Skeletal muscle satellite cell (primary cell): ENCODE results near the gene IQGAP2.
"Not testable (repeated sequence)": the region's sequence is repeated elsewhere in the genome, so short reads cannot be mapped to it uniquely, and the experiment has no call there.

Source experiments
- H3K27me3 ChIP-seq: 2 replicates; pipeline ENCODE4 v1.7.0; 2013; ENCODE audit warnings: low read length; ENCODE audit not compliant: control insufficient read depth, insufficient read depth
- H3K36me3 ChIP-seq: 2 replicates; pipeline ENCODE4 v1.7.0; 2013; ENCODE audit warnings: mild to moderate bottlenecking, control low read depth, low read length; ENCODE audit not compliant: insufficient read depth
- H3K4me1 ChIP-seq: 2 replicates; pipeline ENCODE4 v1.7.0; 2013; ENCODE audit warnings: low read length; ENCODE audit not compliant: control insufficient read depth, insufficient read depth
- H3K4me2 ChIP-seq: 2 replicates; pipeline ENCODE4 v1.7.0; 2013; ENCODE audit warnings: mild to moderate bottlenecking, low read length
- H3K4me3 ChIP-seq: 2 replicates; pipeline ENCODE4 v1.7.0; 2013; ENCODE audit warnings: low read length
- H3K9ac ChIP-seq: 2 replicates; pipeline ENCODE4 v1.7.0; 2013; ENCODE audit warnings: mild to moderate bottlenecking, low read depth, low read length, moderate library complexity
- H3K9me3 ChIP-seq: replicated peaks from 2 replicates; pipeline ENCODE4 v1.7.0; 2013; ENCODE audit warnings: mild to moderate bottlenecking, control low read depth, low read length

IQGAP2 gene

DNA sequence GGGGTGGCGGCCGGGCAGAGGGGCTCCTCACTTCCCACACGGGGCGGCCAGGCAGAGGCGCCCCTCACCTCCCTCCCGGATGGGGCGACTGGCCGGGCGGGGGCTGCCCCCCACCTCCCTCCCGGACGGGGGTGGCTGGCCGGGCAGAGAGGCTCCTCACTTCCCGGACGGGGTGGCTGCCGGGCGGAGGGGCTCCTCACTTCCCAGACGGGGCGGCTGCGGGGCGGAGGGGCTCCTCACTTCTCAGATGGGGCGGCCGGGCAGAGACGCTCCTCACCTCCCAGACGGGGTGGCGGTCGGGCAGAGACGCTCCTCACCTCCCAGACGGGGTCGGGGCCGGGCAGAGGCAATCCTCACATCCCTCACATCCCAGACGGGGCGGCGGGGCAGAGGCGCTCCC, 147.8 kb downstream of the IQGAP2 start:
- not testable (repeated sequence) for H3K36me3 ChIP-seq, H3K4me1 ChIP-seq, H3K9ac ChIP-seq, H3K4me3 ChIP-seq, H3K4me2 ChIP-seq, H3K9me3 ChIP-seq
- H3K27me3 ChIP-seq, result peaks cover 29% of the 10 kb centered on the region

GRCh38 chr5:76552546-76552945, 149.5 kb downstream of the IQGAP2 start:
- no peaks in the 10 kb centered on the region for H3K9me3 ChIP-seq
- H3K4me2 ChIP-seq, result no peak overlapping the region
- no peaks in the 10 kb centered on the region for H3K4me1 ChIP-seq

DNA sequence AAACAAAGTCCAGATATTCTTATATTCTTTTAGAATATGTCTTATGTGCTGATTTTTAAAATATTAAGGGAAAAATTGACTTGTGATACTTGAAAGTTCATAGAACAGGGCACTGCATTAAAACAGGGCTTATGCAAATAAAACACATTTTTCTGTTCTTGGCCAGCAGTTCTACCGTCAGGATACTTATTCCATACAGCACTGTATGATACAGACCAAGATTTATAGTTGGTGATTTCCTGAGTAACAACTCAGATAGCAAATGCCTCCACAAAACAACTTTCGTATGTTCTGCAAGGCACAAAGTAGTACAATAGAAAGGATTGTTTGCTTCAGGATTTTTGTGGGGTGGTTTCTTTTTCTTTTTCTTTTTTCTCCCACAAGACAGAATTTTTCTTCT, 150.2 kb downstream of the IQGAP2 start:
- H3K9ac ChIP-seq, result no peak overlapping the region
- no peak overlapping the region for H3K4me2 ChIP-seq
- H3K36me3 ChIP-seq, result no peaks in the 10 kb centered on the region
- H3K9me3 ChIP-seq, result no peaks in the 10 kb centered on the region
- H3K4me1 ChIP-seq, result no peaks in the 10 kb centered on the region
- no peak overlapping the region for H3K4me3 ChIP-seq
- peaks cover 28% of the 10 kb centered on the region for H3K27me3 ChIP-seq

More at GRCh38 chr5:76552546-76552945, 149.5 kb downstream of the IQGAP2 start:
- H3K9ac ChIP-seq, result no peak overlapping the region
- peaks cover 31% of the 10 kb centered on the region for H3K27me3 ChIP-seq
- H3K36me3 ChIP-seq, result no peaks in the 10 kb centered on the region
- H3K4me3 ChIP-seq, result no peak overlapping the region

GRCh38 chr5:76555114-76555513, 152.0 kb downstream of the IQGAP2 start:
- Histone ChIP-seq H3K9me3 (no peaks in the 10 kb centered on the region), H3K27me3 (peaks cover 19% of the 10 kb centered on the region), H3K9ac (no peak overlapping the region), H3K4me2 (no peak overlapping the region), H3K36me3 (no peaks in the 10 kb centered on the region), H3K4me1 (no peaks in the 10 kb centered on the region), H3K4me3 (no peak overlapping the region)

GRCh38 chr5:76555717-76556116, 152.6 kb downstream of the IQGAP2 start:
- Histone ChIP-seq H3K4me3 (no peak overlapping the region), H3K4me2 (no peak overlapping the region), H3K9me3 (no peaks in the 10 kb centered on the region), H3K4me1 (no peaks in the 10 kb centered on the region), H3K36me3 (no peaks in the 10 kb centered on the region), H3K9ac (no peak overlapping the region), H3K27me3 (peaks cover 19% of the 10 kb centered on the region)

DNA sequence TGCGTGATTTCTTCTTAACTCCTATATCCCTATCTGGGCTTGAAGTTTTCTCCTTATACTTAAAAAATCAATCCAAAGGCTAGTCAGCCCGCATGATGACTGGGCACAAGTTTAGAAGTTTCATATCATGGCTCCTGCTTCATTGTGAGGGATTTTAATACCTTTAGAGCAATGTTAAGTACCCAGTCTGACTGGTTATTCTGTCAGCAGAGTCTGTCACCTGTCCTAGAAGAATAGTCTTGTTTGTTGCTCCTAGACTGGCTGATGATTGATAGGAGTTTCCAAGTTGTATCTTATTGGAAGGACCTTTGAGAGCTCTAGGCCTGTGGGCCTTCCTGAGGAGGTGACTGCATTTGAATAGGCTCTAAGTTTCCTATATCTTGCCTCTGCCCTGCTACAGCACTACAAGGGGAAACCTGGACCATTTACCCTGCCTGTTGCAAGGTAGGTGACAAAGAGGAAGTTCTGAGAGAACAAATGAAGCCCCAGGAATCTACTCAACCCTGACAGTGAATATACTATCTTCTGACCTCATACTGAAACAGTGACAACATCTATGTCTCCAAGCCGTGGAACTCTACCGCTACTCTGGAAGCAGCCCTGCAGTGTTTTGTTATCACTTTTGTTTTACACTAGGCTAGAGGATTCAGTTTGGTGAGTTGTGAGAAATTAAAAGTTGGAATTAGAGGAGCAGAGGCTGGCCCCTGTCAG, 153.6 kb downstream of the IQGAP2 start:
- peaks cover 22% of the 10 kb centered on the region for H3K27me3 ChIP-seq
- H3K36me3 ChIP-seq, result no peaks in the 10 kb centered on the region
- no peaks in the 10 kb centered on the region for H3K4me1 ChIP-seq
- no peak overlapping the region for H3K4me3 ChIP-seq
- no peak overlapping the region for H3K4me2 ChIP-seq
- H3K9ac ChIP-seq, result no peak overlapping the region
- H3K9me3 ChIP-seq, result no peaks in the 10 kb centered on the region

- no peak overlapping the region for H3K4me2 ChIP-seq
- H3K9ac ChIP-seq, result no peak overlapping the region
- H3K4me3 ChIP-seq, result no peak overlapping the region
- H3K4me1 ChIP-seq, result no peaks in the 10 kb centered on the region
- H3K36me3 ChIP-seq, result no peaks in the 10 kb centered on the region
- H3K9me3 ChIP-seq, result no peaks in the 10 kb centered on the region
- peaks cover 36% of the 10 kb centered on the region for H3K27me3 ChIP-seq
Measured at GRCh38 chr5:76560952-76561891, 158.1 kb downstream of the IQGAP2 start.

GRCh38 chr5:76561959-76562358, 158.9 kb downstream of the IQGAP2 start:
- no peaks in the 10 kb centered on the region for H3K36me3 ChIP-seq
- H3K4me3 ChIP-seq, result no peak overlapping the region
- H3K9me3 ChIP-seq, result no peaks in the 10 kb centered on the region
- H3K9ac ChIP-seq, result no peak overlapping the region
- H3K4me2 ChIP-seq, result no peak overlapping the region
- H3K27me3 ChIP-seq, result peaks cover 31% of the 10 kb centered on the region
- H3K4me1 ChIP-seq, result no peaks in the 10 kb centered on the region

GRCh38 chr5:76565009-76565408, 161.9 kb downstream of the IQGAP2 start:
- no peak overlapping the region for H3K4me2 ChIP-seq
- no peaks in the 10 kb centered on the region for H3K4me1 ChIP-seq
- H3K9ac ChIP-seq, result no peak overlapping the region
- H3K9me3 ChIP-seq, result no peaks in the 10 kb centered on the region
- no peak overlapping the region for H3K4me3 ChIP-seq
- no peaks in the 10 kb centered on the region for H3K36me3 ChIP-seq
- H3K27me3 ChIP-seq, result peaks cover 46% of the 10 kb centered on the region

DNA sequence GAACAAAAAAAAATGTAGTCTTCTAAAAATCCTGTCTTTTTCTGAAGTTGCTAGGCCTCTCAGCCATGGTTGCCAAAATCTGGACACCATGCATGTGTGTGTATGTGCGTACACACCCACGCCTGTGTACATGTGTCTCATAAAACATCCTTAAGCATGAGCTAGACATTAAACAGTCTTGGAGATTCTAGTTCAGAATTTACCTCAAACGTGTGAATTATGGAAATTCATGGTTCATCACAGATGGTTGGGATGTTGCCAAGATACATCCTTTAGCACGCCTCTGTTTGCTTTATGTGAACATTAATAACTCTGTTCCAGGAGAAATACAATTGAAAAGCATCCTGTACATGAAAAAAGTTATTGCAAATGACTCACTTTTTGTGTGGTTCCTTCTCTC, 167.1 kb downstream of the IQGAP2 start:
- Histone ChIP-seq H3K9ac (no peak overlapping the region), H3K4me1 (no peaks in the 10 kb centered on the region), H3K36me3 (no peaks in the 10 kb centered on the region), H3K9me3 (no peaks in the 10 kb centered on the region), H3K4me3 (no peak overlapping the region), H3K27me3 (peaks cover 37% of the 10 kb centered on the region), H3K4me2 (no peak overlapping the region)

- H3K4me3 ChIP-seq, result no peak overlapping the region
- H3K36me3 ChIP-seq, result no peaks in the 10 kb centered on the region
- no peaks in the 10 kb centered on the region for H3K4me1 ChIP-seq
- peaks cover 31% of the 10 kb centered on the region for H3K27me3 ChIP-seq
- H3K9ac ChIP-seq, result no peak overlapping the region
- H3K4me2 ChIP-seq, result no peak overlapping the region
- no peaks in the 10 kb centered on the region for H3K9me3 ChIP-seq
Measured at GRCh38 chr5:76571559-76571958, 168.5 kb downstream of the IQGAP2 start.
